GM21381 (cell line): ENCODE measurements around the gene KCTD20.

Experiments
- ATAC-seq: cut with Tn5 transposase; IDR thresholded peaks from one replicate; pipeline ENCODE4 v1.9.1; 2021; ENCODE audit warnings: mild to moderate bottlenecking, moderate library complexity; ENCODE audit not compliant: unreplicated experiment

Gene KCTD20

GRCh38 chr6:36525346-36525745 lies 82.5 kb downstream of the KCTD20 start:
- no peak for ATAC-seq

GRCh38 chr6:36526066-36526465 lies 83.3 kb downstream of the KCTD20 start:
- no peak for ATAC-seq

GRCh38 chr6:36533321-36533720 lies 90.5 kb downstream of the KCTD20 start:
- no peak for ATAC-seq

GRCh38 chr6:36536873-36537547 lies 94.2 kb downstream of the KCTD20 start:
- ATAC-seq = no peak

- ATAC-seq = no peak
These were observed 97.2 kb downstream of the KCTD20 start for GRCh38 chr6:36539814-36540568.
